HG03097 (cell line): ENCODE results near the gene MIAT.
A peak's percentile ranks its signal among the peaks of the same experiment; 100 is the strongest.
"Not testable (repeated sequence)": the region's sequence is repeated elsewhere in the genome, so short reads cannot be mapped to it uniquely, and the experiment has no call there.

ENCODE experiments used
- ATAC-seq: cut with Tn5 transposase; IDR thresholded peaks from one replicate; pipeline ENCODE4 v1.9.1; 2021; ENCODE audit not compliant: unreplicated experiment, low FRiP score

MIAT gene

GRCh38 chr22:26656891-26657851 lies at the start of gene MIAT:
Gene MIAT, plus strand, starts transcription at chr22:26657588.
- ATAC-seq: no peak

DNA sequence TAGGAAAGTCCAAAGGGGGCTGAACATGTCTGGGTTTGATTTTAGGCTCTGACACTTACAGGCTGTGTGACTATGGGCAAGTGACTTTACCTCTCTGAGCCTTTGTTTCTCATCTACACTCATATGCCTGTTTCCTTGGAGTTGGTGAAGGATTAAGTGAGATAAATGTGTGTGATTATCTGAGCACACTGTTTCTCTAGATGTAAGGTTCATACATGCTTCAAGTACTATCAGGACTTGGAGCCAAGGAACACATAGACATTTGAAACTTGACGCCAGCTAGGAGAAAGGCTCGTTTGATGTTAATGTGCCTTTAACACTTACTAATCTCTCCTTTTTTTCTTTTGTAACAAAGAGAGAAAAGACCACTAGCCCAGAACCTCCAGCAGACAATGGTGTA lies 49.3 kb upstream of the MIAT start:
- ATAC-seq: no peak

- ATAC-seq: no peak
Observed at GRCh38 chr22:26609287-26609686, 48.1 kb upstream of the MIAT start.

DNA sequence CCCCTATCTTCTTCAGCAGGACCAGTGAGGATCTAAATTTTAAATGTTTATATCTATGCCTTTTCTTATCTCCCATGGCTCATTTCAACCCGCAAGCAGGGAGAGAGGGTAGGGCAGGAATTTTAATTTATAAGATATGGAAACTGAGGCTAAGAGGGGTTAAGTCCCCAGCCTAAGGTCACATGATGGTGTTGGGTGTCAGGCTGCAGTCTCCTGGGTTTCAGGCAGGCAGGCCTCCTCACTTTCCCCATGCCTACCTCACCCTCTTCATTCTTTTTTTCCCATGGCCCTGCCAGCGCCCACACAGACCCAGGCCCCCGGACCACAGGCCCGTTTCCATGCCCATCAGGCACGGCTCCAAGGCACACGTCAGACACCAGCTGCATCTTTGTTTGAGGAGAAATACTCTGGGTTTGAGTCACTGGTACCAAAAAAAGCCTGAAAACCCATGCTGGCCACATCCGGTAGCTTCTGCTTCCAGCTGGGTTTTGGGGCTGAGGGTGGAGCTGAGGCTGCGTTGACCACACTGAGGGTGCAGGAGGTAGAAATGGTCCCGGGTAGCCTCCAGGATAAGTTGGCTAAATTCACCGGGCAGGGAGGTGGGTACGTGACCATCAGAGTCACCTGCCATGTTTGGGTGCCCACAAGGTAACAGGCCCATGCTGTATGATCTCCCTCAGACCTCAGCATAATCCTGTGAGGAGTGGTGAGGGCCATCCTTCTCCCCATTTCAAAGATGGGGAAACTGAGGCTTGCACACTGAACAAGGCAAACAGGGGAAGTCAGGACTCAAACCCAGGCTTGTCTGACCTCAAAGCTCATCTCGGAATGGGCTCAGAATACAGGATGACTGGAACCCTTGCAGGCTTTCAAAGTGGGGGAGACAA lies 47.1 kb upstream of the MIAT start:
- ATAC-seq: peak; percentile 72

- ATAC-seq: no peak
Observed at GRCh38 chr22:26610996-26611395, 46.4 kb upstream of the MIAT start.

GRCh38 chr22:26612652-26613051 lies 44.7 kb upstream of the MIAT start:
- ATAC-seq: no peak

DNA sequence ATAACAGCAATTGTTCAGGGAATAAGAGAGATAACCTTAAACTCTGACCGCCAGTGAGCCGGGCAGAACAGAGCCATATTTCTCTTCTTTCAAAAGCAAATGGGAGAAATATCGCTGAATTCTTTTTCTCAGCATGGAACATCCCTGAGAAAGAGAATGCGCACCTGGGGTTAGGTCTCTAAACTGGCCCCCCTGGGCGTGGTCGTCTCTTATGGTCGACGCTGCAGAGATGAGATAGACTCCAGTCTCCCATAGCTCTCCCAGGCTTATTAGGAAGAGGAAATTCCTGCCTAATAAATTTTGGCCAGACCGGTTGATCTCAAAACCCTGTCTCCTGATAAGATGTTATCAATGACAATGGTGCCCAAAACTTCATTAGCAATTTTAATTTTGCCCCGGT lies 43.6 kb upstream of the MIAT start:
- not testable (repeated sequence) for ATAC-seq

GRCh38 chr22:26614322-26614721 lies 43.1 kb upstream of the MIAT start:
- no peak for ATAC-seq

DNA sequence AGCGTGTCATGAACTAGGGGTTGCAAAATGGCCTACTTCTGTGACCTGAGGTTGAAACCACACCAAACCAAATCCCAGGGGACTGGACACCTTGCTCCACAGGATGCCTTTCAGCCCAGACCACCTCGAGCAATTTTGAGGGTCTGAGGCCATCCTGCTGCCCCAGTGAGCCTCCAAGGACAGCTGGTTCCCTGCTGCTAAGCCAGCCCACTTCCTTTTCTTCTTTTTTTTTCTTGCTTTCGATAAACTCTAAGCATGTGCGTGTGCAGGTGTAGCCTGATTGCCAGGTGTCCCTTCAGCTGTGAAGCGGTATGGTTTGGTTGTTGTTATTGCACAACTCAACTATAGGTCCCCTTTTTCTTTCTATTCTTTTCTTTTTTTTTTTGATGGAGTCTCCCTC lies 42.2 kb upstream of the MIAT start:
- no peak for ATAC-seq

DNA sequence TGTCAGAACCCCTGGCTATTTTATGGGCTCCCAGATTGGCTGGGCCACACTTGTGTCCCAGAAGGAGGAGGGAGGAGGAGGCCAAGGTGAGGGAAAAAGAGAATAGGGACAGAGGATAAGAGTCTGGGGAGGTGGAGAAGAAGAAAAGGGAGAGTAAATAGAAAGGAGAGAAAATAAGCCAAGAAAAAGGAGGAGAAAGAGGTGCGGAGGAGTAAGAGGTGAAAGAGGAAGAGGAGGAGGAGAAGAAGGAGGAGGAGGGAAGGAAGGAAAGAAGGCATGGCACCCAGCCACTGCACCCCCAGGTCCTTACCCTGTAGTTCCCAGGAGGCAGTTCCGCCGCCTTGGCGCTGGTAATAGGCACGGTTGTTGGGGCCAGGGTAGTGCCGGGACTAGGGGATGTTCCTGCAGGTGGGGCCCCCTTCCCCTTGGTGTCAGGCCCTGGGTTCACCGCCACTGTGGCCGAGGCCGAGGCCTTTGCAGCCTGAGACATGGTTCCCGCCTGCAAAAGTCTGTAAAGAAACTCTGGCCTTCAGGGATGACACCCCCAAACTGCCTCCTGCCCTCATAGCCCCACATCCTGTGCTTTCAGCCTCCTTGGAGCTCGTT lies 41.5 kb upstream of the MIAT start:
- no peak for ATAC-seq

DNA sequence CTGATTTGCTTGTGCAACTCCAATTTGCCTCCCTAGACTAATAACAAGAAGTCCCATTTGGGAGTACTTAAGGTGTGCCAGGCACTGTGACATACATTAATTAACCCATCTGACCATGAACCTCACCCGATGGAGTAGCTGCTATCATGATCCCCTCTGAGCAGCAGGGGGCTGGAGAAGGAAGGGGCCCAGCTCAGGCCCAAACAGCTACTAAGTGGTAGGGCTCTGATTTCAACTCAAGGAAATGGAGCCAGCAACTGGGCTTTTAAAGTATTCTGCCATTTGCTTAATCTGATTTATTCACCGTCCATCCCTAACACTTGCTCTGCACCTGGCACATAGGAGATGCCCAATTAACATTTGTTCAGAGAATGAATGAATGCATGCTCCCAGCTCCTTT lies 40.7 kb upstream of the MIAT start:
- ATAC-seq: no peak

GRCh38 chr22:26617271-26618199 lies 39.9 kb upstream of the MIAT start, which contains the start of gene CRYBB1:
Gene CRYBB1, minus strand, starts transcription at chr22:26618027. Its CDS starts 1,708 bp downstream, at chr22:26616319.
- no peak for ATAC-seq

DNA sequence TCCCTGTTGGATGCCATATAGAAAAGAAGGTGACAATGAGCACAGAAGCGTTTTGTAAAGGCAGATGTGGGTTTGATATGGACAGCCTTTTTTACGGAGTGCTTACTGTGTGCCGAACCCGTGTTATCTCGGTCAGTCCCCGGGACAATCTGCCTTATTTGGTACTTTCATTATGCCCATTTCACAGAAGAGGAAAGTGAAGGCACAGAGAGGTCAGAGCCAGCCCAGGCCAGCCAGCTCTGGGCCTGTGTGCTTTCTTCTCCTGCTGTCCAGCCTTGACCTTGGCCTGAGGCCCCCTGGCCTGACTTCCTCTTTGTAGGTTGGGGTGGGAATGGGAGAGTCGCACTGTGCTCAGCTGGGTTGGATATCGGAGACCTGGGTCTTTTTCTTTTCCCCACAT lies 38.9 kb upstream of the MIAT start:
- ATAC-seq: no peak

DNA sequence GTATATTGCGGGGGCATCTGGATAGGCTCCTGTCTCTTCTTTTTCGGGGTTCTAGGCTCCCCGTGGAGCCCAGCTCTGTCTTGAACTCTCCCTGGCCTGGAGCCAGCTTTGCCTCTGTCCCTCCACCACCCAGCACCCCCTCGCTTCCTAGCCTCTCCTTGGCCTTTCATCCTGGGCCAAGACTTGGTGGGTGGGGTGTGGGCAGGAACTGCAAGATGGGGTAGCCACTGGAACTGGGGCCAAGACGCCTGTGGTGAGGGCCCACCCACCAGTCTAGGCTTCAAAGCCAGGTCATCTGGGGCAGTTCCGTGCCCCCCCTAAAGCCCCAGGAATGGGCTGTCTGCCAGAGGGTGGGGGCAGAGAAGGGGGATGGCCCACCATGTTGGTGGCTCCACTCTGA lies 37.9 kb upstream of the MIAT start:
- ATAC-seq: no peak

DNA sequence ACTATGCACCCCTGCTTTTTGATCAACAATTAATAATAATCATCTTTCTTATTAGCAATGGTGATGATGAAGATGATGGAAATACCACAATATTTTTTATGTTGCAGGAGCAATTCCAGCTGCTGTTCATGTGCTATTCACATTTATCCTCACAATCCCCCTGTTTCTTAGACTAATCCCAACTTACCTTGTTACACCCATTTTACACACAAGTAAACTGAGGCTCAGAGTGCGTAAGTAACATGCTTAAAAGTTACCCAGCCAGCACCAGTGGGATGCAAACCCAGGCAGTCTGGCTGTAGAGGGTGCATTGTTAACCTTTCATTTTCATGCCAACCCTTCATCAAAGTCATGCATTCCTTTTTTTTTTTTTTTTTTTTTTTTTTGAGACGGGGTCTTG lies 37.2 kb upstream of the MIAT start:
- no peak for ATAC-seq

DNA sequence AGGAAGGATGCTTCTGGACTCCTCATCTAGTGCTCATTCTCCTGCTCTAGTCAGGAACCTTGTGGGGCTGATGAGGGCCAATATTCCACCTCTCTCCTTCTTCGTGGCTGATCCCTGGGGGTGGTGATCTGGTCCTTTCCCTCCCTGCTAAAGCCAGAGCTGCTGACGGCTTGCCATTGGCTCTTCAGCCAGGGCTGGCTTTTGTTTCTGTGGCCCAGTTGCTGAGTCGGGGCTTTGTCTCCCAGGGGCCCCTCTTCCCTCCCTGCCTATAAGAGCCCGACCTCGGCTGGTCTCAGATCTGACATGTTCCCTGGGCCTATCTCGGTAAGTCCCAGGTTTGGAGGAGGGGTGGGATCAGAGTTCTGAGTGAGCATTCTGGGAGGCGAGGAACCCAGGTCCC lies 35.7 kb upstream of the MIAT start, which contains the start of gene CRYBA4:
Gene CRYBA4, plus strand, starts transcription at position 301 of the 400 bp plus-strand sequence. CDS start 634 bp downstream, outside the sequence.
- no peak for ATAC-seq

GRCh38 chr22:26623984-26624383 lies 33.4 kb upstream of the MIAT start:
- no peak for ATAC-seq

- no peak for ATAC-seq
Observed at GRCh38 chr22:26624803-26625202, 32.6 kb upstream of the MIAT start.

GRCh38 chr22:26629988-26630761 lies 27.2 kb upstream of the MIAT start:
- ATAC-seq: no peak
